WTC11 (cell line): ENCODE data around the gene UCKL1. TPM values are rescaled to one million over a fixed set of nuclear protein-coding genes. Genes with fewer than 3 reads are reported as not detected.
"Not testable (repeated sequence)": the region's sequence is repeated elsewhere in the genome, so short reads cannot be mapped to it uniquely, and the experiment has no call there.

Source experiments
- ATAC-seq: fragments of 200-7000 bp; cut with Tn5 transposase; 2 replicates; pipeline ENCODE4 v1.10.0; 2021; ENCODE audit warnings: mild to moderate bottlenecking, moderate library complexity
- CTCF ChIA-PET: fragments of 300-600 bp; sonication (Branson Sonifier 250); formaldehyde crosslinking; loops from one replicate; lab custom pipeline; 2021; ENCODE audit warnings: antibody characterized with exemption; lab: Charles Lee
- POLR2A ChIA-PET: fragments of 350-600 bp; sonication (Branson Sonifier 250); formaldehyde crosslinking; loops from one replicate; lab custom pipeline; 2021; ENCODE audit warnings: antibody characterized with exemption; lab: Charles Lee
- DNase-seq: peaks from one replicate; pipeline ENCODE4 v3.0.0; 2021; ENCODE audit warnings: low spot score
- H3K27ac Mint-ChIP-seq: 2 replicates; pipeline ENCODE4 v1.8.0; 2021; ENCODE audit warnings: mixed read lengths
- H3K27me3 Mint-ChIP-seq: 2 replicates; pipeline ENCODE4 v1.8.0; 2021; ENCODE audit warnings: low read depth, mild to moderate bottlenecking, moderate library complexity, mixed read lengths
- H3K36me3 Mint-ChIP-seq: 2 replicates; pipeline ENCODE4 v1.8.0; 2021; ENCODE audit warnings: mixed read lengths
- H3K4me1 Mint-ChIP-seq: 2 replicates; pipeline ENCODE4 v1.8.0; 2022; ENCODE audit warnings: mixed read lengths
- H3K4me3 Mint-ChIP-seq: 2 replicates; pipeline ENCODE4 v1.8.0; 2021; ENCODE audit warnings: mild to moderate bottlenecking, moderate library complexity, mixed read lengths
- H3K9me3 Mint-ChIP-seq: 2 replicates; pipeline ENCODE4 v1.8.0; 2021; ENCODE audit warnings: mixed read lengths
- ATF1 ChIP-seq: sonication (generic); formaldehyde crosslinking; IDR thresholded peaks from 2 replicates; pipeline ENCODE4 v1.8.1; 2023; ENCODE audit warnings: mild to moderate bottlenecking, moderate library complexity, missing genetic modification reagents
- CDX4 ChIP-seq: fragments of 250-450 bp; sonication (Bioruptor Pico); IDR thresholded peaks from 2 replicates; pipeline ENCODE4 v1.9.0; 2021; ENCODE audit warnings: moderate library complexity, mild to moderate bottlenecking, inconsistent platforms, borderline replicate concordance
- E2F5 ChIP-seq: sonication (generic); formaldehyde crosslinking; IDR thresholded peaks from 2 replicates; pipeline ENCODE4 v1.8.1; 2022; ENCODE audit warnings: mild to moderate bottlenecking, moderate library complexity, missing genetic modification reagents
- ETV6 ChIP-seq: sonication (generic); formaldehyde crosslinking; IDR thresholded peaks from 2 replicates; pipeline ENCODE4 v1.8.1; 2022; ENCODE audit warnings: mild to moderate bottlenecking, missing genetic modification reagents
- FOXP4 ChIP-seq: sonication (generic); formaldehyde crosslinking; IDR thresholded peaks from 2 replicates; pipeline ENCODE4 v1.8.0; 2022; ENCODE audit warnings: mild to moderate bottlenecking, missing genetic modification reagents
- JUN ChIP-seq: sonication (generic); formaldehyde crosslinking; IDR thresholded peaks from 2 replicates; pipeline ENCODE4 v1.8.0; 2023; ENCODE audit warnings: mild to moderate bottlenecking, missing genetic modification reagents
- MAX ChIP-seq: sonication (generic); formaldehyde crosslinking; IDR thresholded peaks from 2 replicates; pipeline ENCODE4 v1.8.0; 2022; ENCODE audit warnings: mild to moderate bottlenecking, missing genetic modification reagents
- MLX ChIP-seq: sonication (generic); formaldehyde crosslinking; IDR thresholded peaks from 2 replicates; pipeline ENCODE4 v1.8.1; 2023; ENCODE audit warnings: mild to moderate bottlenecking, missing genetic modification reagents, moderate library complexity
- NFYB ChIP-seq: sonication (generic); formaldehyde crosslinking; conservative IDR thresholded peaks from 2 replicates; pipeline ENCODE4 v1.8.0; 2022; ENCODE audit warnings: low read depth, missing genetic modification reagents
- NR3C1 ChIP-seq: sonication (generic); formaldehyde crosslinking; conservative IDR thresholded peaks from 2 replicates; pipeline ENCODE4 v1.8.1; 2023; ENCODE audit warnings: low read depth, mild to moderate bottlenecking, missing genetic modification reagents
- OVOL2 ChIP-seq: fragments of 250-450 bp; sonication (Bioruptor Pico); IDR thresholded peaks from 2 replicates; pipeline ENCODE4 v1.9.0; 2021; ENCODE audit warnings: mild to moderate bottlenecking, borderline replicate concordance
- PRRX2 ChIP-seq: fragments of 250-450 bp; sonication (Bioruptor Pico); IDR thresholded peaks from 2 replicates; pipeline ENCODE4 v1.8.0; 2021; ENCODE audit warnings: mild to moderate bottlenecking
- SMAD3 ChIP-seq: sonication (generic); formaldehyde crosslinking; IDR thresholded peaks from 2 replicates; pipeline ENCODE4 v1.8.0; 2022; ENCODE audit warnings: missing genetic modification reagents, mild to moderate bottlenecking, borderline replicate concordance
- ZMAT4 ChIP-seq: fragments of 250-450 bp; sonication (Bioruptor Pico); IDR thresholded peaks from 2 replicates; pipeline ENCODE4 v1.9.0; 2021; ENCODE audit warnings: mild to moderate bottlenecking
- ZNF138 ChIP-seq: sonication (generic); formaldehyde crosslinking; conservative IDR thresholded peaks from 2 replicates; pipeline ENCODE4 v1.8.1; 2022; ENCODE audit warnings: mild to moderate bottlenecking, moderate library complexity, missing genetic modification reagents
- ZNF219 ChIP-seq: sonication (generic); formaldehyde crosslinking; IDR thresholded peaks from 2 replicates; pipeline ENCODE4 v1.8.0; 2023; ENCODE audit warnings: missing genetic modification reagents, mild to moderate bottlenecking, borderline replicate concordance
- ZNF263 ChIP-seq: sonication (generic); formaldehyde crosslinking; IDR thresholded peaks from 2 replicates; pipeline ENCODE4 v1.8.1; 2022; ENCODE audit warnings: low read depth, mild to moderate bottlenecking, moderate library complexity, missing genetic modification reagents
- ZNF281 ChIP-seq: sonication (generic); formaldehyde crosslinking; IDR thresholded peaks from 2 replicates; pipeline ENCODE4 v1.8.0; 2023; ENCODE audit warnings: mild to moderate bottlenecking, missing genetic modification reagents
- total RNA-seq: library from RNA; stranded (reverse); gene quantifications from 3 replicates; pipeline ENCODE4 v1.2.3, GENCODE V29; 2021

The UCKL1 gene
- total RNA-seq, 1 experiment from 2014 or later: 51.2 TPM

- peaks cover 32% of the 10 kb centered on the region for H3K4me1 Mint-ChIP-seq
- ATAC-seq (no peak), DNase-seq (no peak)
- no peaks in the 10 kb centered on the region for H3K36me3 Mint-ChIP-seq
- POLR2A ChIA-PET: no interaction called here
- H3K27ac Mint-ChIP-seq: no peak overlapping the region
- H3K27me3 Mint-ChIP-seq: peaks cover 19% of the 10 kb centered on the region
- H3K9me3 Mint-ChIP-seq: no peaks in the 10 kb centered on the region
- CTCF ChIA-PET: no interaction called here
- TF ChIP-seq MLX (CRISPR knock-in tag) (no peak), MAX (CRISPR knock-in tag) (no peak), ZNF281 (CRISPR knock-in tag) (no peak), E2F5 (CRISPR knock-in tag) (no peak), ZNF263 (CRISPR knock-in tag) (no peak), ZNF138 (CRISPR knock-in tag) (no peak), CDX4 (no peak), FOXP4 (CRISPR knock-in tag) (no peak), NFYB (CRISPR knock-in tag) (no peak)
- H3K4me3 Mint-ChIP-seq: peak overlapping the region; percentile 37
These were observed 20.9 kb upstream of the UCKL1 start for GRCh38 chr20:63976980-63977738.

GRCh38 chr20:63976511-63976910, 20.3 kb upstream of the UCKL1 start:
- DNase-seq, H3K4me3 Mint-ChIP-seq, H3K36me3 Mint-ChIP-seq, POLR2A ChIA-PET, H3K27ac Mint-ChIP-seq, ATAC-seq, H3K9me3 Mint-ChIP-seq: not testable (repeated sequence)
- Mint-ChIP-seq H3K27me3 (peaks cover 23% of the 10 kb centered on the region), H3K4me1 (peaks cover 29% of the 10 kb centered on the region)
- CTCF ChIA-PET: interaction anchor here (1.2 kb wide), 1 partner anchor 438 kb away, joined by 3 read pairs; no protein-coding TSS in a partner anchor

GRCh38 chr20:63974402-63975200, 18.4 kb upstream of the UCKL1 start:
- CTCF ChIA-PET: interaction anchor here (0.6 to 2.3 kb wide), 51 partner anchors 12 to 492 kb away, joined by 3 to 54 read pairs (median 5); partner anchors contain the start of genes ARFRP1, C20orf204, PTK6 and STMN3
- POLR2A ChIA-PET: interaction anchor here (1.0 kb wide), 1 partner anchor 110 kb away, joined by 3 read pairs; the partner anchor contains the start of gene TPD52L2
- H3K36me3 Mint-ChIP-seq: no peaks in the 10 kb centered on the region
- peaks cover 18% of the 10 kb centered on the region for H3K4me1 Mint-ChIP-seq
- no peak overlapping the region for H3K4me3 Mint-ChIP-seq
- no peaks in the 10 kb centered on the region for H3K9me3 Mint-ChIP-seq
- 0 out of 2 replicates have a peak overlapping the region, but pooled peaks have one; percentile 32 for H3K27ac Mint-ChIP-seq
- ATAC-seq: no peak
- H3K27me3 Mint-ChIP-seq: peaks cover 34% of the 10 kb centered on the region
- DNase-seq: no peak
- TF ChIP-seq ATF1 (CRISPR knock-in tag): no peak
- no peak for TF ChIP-seq PRRX2 (CRISPR knock-in tag)
- TF ChIP-seq MAX (CRISPR knock-in tag): no peak
- TF ChIP-seq MLX (CRISPR knock-in tag): no peak
- TF ChIP-seq JUN (CRISPR knock-in tag): no peak
- no peak for TF ChIP-seq ZMAT4 (CRISPR knock-in tag)
- no peak for TF ChIP-seq ZNF138 (CRISPR knock-in tag)
- TF ChIP-seq ZNF219 (CRISPR knock-in tag): no peak
- TF ChIP-seq SMAD3 (CRISPR knock-in tag): no peak
- no peak for TF ChIP-seq ETV6 (CRISPR knock-in tag)
- TF ChIP-seq NR3C1: no peak
- no peak for TF ChIP-seq CDX4
- no peak for TF ChIP-seq OVOL2 (CRISPR knock-in tag)
